ENCODE results near the gene KCNK16.

- TF ChIP-seq ESRRG (CRISPR knock-in tag; IDR thresholded peaks at IDR 0.05), result no peak
- no peak for TF ChIP-seq PATZ1 (CRISPR knock-in tag; IDR thresholded peaks at IDR 0.05; ENCODE audit: borderline replicate concordance)
- no peak for TF ChIP-seq ZFP30 (CRISPR knock-in tag; IDR thresholded peaks at IDR 0.05)
- TF ChIP-seq ISL1 (CRISPR knock-in tag; IDR thresholded peaks at IDR 0.05), result no peak
- TF ChIP-seq ZNF70 (CRISPR knock-in tag; IDR thresholded peaks at IDR 0.05), result no peak
- TF ChIP-seq ARNTL (CRISPR knock-in tag; IDR thresholded peaks at IDR 0.05; ENCODE audit: borderline replicate concordance, low read depth), result no peak
- TF ChIP-seq SNAI2 (CRISPR knock-in tag; IDR thresholded peaks at IDR 0.05), result no peak
- no peak for TF ChIP-seq ZNF8 (CRISPR knock-in tag; IDR thresholded peaks at IDR 0.05)
- no peak for TF ChIP-seq CSRNP3 (CRISPR knock-in tag; IDR thresholded peaks at IDR 0.05)
- TF ChIP-seq ZC3H10 (CRISPR knock-in tag; IDR thresholded peaks at IDR 0.05), result no peak
- TF ChIP-seq ZNF565 (CRISPR knock-in tag; conservative IDR thresholded peaks at IDR 0.05; ENCODE audit: low read depth), result no peak
- TF ChIP-seq TSHZ2 (CRISPR knock-in tag; IDR thresholded peaks at IDR 0.05), result no peak
These were observed 28.4 kb downstream of the KCNK16 start for GRCh38 chr6:39294133-39294532.

Data from SK-N-SH treated with all-trans-retinoic acid at 6 μM for 48 hours (cell line).